Activated CD4-positive, alpha-beta T cell treated with anti-CD3 and anti-CD28 coated beads for 24 hours (primary cell): Measurements from ENCODE around the gene RFPL4AL1.
"Not testable (repeated sequence)": the region's sequence is repeated elsewhere in the genome, so short reads cannot be mapped to it uniquely, and the experiment has no call there.

Experiments
- DNase-seq, 2 donors: peaks; one replicate each; pipeline ENCODE4 v3.0.0-alpha.2; 2020; ENCODE audit warnings: low read depth in 2 of 2

The RFPL4AL1 gene

DNA sequence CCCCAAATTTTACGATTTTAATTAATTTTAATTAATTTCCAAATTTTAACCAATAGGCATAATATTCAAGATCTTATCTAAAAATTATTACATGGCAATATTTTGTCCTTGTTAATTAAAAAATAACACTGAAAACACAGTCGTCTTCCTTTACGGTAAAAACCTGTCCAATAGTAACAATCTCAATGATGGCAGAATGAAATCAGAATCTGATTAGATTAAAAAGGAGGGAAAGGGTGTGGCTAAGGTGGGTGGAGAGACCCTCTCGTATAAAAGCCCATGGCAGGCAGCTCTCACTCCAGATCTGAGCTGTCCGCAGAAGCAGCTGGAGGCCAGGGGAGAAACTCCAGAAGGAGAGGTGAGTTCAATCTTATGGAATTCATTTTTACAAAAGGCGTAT lies at the start of gene RFPL4AL1:
RFPL4AL1 (plus strand) TSS at position 301 of the 400 bp plus-strand sequence. CDS start 2,687 bp downstream, outside the sequence.
- DNase-seq = not testable (repeated sequence)

DNA sequence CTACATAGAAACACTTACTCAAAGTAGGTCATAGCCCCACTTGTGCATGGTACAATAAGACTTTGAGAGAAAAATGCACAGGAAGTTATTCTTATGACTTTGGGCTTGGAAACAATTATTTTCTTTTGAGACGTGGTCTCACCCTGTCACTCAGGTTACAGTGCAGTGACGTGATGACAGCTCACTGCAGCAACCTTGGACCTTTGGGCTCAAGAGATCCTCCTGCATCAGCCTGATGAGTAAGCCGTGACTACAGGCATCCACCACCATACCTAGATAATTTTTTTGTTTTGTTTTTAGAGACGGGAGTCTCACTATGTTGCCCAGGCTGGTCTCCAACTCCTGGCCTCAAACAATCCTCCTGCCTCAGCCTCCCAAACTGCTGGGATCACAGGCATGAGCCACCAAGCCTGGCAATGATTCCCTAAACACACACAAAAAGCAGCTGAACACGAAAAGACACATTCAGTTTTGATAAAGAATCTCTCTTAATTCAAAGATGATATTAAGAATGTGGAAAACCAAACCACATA lies 48.6 kb upstream of the RFPL4AL1 start:
- no peak for DNase-seq

DNA sequence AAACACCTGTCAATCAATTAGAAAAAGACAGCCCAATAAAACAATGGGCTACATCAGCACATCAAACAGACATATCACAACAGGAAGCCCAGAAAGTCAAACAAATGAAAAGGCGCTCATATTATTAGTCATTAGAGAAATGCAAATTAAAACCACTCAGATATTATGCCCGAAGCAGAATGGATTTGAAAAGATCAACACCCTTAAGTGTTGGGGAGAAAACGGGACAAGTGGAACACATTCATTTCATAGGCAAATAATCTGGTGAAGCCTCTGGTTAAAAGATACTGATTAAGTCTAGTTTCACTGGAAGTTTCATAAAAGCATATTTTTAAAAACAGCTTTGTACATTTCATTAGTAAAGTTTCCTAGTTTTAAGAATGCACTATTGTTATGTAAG lies 48.1 kb upstream of the RFPL4AL1 start:
- no peak for DNase-seq

DNA sequence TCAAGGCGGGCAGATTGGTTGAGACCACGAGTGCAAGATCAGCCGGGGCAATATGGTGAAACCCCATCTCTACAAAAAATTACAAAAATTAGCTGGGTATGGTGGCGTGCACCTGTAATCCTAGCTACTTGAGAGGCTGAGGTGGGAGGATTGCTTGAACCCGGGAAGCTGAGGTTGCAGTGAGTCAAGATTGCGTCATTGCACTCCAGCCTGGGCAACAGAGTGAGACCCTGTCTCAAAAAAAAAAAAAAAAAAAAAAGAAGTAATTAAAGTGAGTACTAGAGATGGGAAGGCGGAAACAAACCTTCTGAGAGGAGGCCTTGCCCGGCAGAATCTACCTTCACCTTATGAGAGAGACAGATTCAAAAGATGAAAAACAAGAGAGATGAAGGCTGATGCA lies 45.4 kb upstream of the RFPL4AL1 start:
- no peak for DNase-seq

DNA sequence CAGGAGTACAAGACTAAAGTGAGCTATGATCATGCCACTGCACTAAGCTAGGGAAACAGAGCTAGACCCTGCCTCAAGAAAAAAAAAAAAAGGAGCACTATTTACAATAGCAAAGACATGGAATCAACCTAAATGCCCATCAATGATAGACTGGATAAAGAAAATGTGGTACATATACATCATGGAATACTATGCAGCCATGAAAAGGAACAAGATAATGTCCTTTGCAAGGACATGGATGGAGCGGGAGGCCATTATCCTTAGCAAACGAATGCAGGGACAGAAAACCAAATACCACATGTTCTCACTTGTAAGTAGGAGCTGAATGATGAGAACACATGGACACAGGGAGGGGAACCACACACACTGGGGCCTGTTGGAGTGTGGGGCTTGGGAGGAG lies 38.5 kb upstream of the RFPL4AL1 start:
- not testable (repeated sequence) for DNase-seq

DNA sequence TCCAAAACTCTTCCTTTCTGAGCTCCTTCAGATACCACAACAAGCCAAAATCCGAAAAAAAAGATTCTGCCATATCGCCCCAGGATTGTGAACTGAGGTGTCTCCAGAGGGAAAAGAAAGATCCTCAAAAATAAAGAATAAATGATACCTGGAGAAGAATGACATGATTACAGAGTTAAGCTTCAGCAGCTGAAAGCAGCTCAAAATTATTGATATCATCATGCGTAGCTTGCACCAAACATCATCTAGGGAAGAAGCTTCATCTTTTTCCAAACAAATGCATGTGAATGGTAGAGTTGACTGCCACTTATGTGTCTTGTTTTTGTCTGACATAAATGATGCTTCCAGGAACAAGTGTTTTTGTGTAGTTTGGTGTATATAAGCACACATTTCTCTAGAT lies 30.6 kb upstream of the RFPL4AL1 start, which contains the start of gene NLRP9:
NLRP9 (minus strand) TSS at position 101 of the 400 bp plus-strand sequence; CDS start at position 73, 28 bp downstream.
- no peak for DNase-seq

DNA sequence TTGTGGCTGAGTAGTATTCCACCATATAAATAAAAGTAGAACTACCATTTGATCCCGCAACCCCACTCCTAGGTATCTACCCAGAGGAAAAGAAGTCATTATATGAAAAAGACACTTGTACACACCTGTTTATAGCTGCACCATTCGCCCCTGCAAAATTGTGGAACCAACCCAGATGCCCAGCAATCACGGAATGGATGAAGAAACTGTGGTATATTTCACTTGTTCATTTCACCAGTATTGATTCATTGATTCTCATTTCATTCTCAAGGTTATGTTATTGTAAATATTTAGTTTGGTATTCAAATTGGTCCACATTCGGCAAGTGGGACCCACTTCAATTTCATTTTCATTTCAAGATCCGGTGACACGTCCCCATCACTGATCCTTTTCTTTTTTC lies 18.2 kb upstream of the RFPL4AL1 start:
- no peak for DNase-seq

DNA sequence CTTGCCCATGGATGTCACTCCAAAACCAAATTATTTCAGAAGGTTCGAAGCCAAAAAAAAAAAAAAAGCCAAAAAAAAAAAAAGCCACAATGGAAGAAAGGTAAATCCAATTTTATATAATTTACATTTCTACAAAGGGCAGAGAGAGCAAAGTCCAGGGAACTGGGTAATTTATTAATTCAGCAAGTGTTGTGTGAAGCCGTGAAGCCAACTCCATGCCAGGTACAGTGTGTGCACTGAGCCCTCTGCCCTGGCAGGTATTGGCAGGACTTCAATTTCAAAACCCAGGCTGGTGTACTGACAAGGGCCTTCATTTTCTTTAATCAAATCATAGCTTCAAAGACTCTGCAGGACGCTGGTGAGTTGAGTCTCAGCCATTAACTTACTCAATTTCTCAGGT lies 15.5 kb upstream of the RFPL4AL1 start:
- DNase-seq = no peak

DNA sequence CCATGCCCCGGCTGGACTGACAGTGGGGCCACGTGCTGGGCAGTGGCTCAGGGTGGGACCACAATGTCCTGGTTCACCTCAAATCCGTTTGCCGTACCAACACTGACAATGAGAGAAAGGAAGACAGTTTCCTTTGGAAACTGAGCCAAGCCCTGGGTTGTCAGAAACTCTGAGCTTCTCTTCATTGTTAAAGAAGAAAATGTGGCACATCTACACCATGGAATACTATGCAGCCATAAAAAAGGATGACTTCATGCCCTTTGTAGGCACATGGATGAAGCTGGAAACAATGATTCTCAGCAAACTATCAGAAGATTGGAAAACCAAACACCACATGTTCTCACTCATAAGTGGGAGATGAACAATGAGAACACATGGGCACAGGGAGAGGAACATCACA lies 12.1 kb upstream of the RFPL4AL1 start:
- DNase-seq = not testable (repeated sequence)

DNA sequence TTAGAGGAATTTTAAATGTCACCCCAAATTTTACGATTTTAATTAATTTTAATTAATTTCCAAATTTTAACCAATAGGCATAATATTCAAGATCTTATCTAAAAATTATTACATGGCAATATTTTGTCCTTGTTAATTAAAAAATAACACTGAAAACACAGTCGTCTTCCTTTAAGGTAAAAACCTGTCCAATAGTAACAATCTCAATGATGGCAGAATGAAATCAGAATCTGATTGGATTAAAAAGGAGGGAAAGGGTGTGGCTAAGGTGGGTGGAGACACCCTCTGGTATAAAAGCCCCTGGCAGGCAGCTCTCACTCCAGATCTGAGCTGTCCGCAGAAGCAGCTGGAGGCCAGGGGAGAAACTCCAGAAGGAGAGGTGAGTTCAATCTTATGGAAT lies 10.1 kb upstream of the RFPL4AL1 start, which contains the start of gene RFPL4A:
RFPL4A (plus strand) TSS at position 301 of the 400 bp plus-strand sequence. CDS start 2,704 bp downstream, outside the sequence.
- DNase-seq = not testable (repeated sequence)

DNA sequence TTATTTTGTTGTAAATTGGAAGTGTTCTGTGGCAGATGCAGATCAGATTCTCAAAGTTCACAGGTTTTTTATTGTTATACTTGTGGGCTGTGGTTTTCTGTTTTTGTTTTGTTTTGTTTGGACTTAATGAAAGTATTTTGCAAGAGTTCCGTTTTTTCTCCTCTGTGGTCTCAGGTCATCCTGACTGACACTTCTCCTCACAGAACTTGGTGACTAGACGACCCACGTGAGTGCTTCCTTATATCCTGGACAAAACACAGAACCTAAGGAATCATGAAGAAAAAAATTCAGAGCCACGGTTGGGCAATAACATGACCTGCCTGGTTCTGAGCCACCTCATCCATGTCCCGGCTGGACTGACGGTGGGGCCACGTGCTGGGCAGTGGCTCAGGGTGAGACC lies 2.5 kb upstream of the RFPL4AL1 start:
- DNase-seq = no peak

DNA sequence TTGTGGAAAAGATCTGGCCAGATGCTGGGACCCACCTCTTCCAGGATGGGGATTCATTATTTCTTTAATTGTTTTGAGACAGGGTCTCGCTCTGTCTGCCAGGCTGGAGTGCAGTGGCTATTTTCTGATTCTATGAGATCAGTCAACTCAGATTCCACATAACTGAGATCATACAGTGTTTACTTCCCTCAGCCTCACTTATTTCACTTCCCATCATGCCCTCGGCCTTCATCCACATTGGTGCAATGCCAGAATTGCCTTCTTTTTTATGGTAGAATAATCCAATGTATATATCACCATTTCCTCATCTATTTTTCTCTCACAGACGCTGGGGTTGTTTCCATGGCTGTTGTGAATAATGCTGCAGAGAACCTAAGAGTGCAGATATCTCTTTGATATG lies 714 bp downstream of the RFPL4AL1 start:
- not testable (repeated sequence) for DNase-seq

DNA sequence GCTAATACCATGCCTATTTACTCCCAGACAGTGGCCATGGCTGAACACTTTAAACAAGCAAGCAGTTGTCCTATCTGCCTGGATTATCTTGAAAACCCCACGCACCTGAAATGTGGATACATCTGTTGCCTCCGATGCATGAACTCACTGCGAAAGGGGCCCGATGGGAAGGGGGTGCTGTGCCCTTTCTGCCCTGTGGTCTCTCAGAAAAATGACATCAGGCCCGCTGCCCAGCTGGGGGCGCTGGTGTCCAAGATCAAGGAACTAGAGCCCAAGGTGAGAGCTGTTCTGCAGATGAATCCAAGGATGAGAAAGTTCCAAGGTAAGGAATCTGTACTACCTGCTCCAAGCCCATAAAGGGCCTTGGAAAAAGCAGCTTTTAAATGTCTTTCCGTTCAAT lies 8.6 kb downstream of the RFPL4AL1 start:
- no peak for DNase-seq

DNA sequence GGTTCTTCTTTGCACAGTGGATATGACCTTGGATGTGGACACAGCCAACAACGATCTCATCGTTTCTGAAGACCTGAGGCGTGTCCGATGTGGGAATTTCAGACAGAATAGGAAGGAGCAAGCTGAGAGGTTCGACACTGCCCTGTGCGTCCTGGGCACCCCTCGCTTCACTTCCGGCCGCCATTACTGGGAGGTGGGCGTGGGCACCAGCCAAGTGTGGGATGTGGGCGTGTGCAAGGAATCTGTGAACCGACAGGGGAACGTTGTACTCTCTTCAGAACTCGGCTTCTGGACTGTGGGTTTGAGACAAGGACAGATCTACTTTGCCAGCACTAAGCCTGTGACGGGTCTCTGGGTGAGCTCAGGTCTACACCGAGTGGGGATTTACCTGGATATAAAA lies 9.4 kb downstream of the RFPL4AL1 start:
- no peak for DNase-seq

DNA sequence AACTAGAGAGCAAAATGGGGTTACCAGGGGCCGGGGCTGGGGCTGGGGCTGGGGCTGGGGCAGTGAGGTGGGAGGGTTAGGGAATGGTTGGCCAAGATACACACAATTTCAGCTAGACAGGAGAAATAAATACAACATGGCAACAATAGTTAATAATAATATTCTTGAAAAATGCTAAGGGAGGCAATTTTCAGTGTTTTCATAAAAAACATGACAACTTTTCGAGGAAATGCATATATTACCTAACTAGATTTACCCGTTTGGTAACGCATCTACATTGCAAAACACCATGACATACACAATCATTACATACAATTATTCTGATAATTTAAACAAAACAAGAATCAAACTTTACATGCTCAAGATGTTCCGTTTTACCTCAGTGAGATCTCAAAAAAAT lies 12.2 kb downstream of the RFPL4AL1 start:
- DNase-seq = no peak

DNA sequence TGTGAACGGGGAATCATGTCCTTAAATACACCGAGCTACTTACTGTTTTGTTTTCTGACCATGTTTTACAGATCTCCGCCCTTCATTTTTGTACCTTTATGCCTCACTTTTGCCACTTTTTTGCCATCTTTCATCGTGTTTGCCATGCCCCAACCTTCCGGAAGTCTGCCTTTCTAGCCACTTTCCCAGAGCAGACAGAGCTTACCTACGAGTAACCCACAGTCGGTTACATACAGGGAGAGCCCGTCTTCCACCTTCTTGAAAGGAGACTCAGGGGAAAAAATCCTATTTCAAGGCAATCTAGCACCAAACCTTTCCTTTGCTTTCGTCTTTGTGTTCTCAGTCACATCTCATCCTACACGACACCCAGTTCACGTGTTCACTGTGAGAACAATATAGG lies 26.1 kb downstream of the RFPL4AL1 start:
- no peak for DNase-seq

DNA sequence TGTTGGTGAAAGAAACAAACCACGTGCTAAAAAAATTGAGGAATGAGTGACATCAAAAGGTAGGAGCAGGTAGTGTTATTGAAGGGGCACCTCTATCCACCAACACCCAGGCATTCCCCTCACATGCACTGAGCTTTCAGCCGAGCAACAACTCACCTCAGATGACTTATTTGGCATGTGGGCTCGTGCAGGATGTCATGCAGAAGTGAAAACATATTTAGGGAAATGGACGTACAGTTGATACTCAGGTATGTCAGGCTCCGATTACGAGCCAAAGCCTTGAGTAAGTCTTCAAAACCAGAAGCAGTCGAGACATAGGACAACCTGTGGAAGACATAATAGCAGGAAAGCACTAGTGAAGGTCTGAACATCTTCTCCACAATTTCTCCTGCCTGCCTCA lies 32.5 kb downstream of the RFPL4AL1 start:
- DNase-seq = no peak

DNA sequence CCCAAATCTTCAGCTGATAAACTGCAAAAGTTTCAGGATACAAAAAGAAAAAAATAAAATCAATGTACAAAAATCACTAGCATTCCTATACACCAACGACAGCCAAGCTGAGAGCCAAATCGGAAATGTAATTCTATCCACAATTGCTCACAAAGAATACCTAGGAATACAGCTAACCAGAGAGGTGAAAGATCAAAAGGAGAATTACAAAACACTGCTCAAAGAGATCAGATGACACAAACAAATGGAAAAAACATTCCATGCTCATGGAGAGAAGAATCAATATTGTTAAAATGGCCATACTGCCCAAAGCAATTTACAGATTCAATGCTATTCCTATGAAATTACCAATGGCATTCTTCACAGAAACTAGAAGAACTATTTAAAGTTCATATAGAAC lies 33.4 kb downstream of the RFPL4AL1 start:
- DNase-seq = no peak

DNA sequence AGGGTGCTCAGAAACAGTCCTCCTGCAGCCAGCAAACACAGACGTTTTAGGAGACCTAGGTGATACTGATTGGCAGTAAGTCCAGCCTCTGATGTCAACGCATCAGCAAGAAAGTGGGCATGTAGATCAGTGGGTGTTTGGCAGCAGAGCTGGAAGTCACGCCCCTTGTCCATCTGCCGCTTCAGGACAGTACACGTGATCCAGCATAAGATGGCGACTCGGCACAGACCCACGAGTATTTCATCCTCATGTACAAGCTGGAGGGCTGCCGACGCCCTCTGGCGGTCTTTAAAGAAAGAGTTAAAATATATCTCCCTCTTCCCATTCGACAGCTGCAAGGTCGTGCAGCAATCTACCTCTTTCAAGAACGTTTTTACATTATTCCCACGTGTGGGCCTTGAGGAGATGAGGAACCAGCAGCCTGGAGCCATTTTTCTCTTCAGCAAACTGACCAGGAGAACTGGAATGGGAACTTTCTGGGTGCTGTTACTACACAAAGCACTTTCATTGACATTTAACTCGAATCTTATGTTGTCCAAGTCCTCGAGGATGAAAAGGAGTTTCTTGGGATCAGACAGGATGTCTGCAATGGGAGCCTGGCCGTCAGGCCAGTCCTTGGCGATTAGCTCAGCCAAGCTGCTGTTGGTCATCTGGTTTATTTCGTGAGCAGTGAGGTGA lies 40.6 kb downstream of the RFPL4AL1 start:
- peak; percentile 3 to 8 for DNase-seq

DNA sequence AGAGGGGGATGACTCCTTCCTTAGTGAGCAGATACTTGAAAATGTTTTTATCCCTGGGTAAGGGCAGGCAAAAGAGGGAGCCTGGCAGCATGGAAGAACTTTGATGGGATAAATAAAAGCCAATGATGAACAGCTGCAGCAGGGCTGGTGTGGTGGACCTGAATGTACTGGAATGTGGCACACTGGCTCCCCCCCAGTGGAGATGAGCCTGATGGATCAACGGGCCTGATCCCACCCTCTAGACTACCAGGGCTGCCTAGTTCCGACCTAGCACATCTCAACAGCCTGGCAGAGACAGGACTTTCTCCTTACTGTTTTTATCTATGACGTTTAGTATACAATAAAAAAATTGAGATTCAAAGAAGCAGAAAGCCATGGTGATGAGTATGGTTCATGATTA lies 42.4 kb downstream of the RFPL4AL1 start:
- DNase-seq = no peak

DNA sequence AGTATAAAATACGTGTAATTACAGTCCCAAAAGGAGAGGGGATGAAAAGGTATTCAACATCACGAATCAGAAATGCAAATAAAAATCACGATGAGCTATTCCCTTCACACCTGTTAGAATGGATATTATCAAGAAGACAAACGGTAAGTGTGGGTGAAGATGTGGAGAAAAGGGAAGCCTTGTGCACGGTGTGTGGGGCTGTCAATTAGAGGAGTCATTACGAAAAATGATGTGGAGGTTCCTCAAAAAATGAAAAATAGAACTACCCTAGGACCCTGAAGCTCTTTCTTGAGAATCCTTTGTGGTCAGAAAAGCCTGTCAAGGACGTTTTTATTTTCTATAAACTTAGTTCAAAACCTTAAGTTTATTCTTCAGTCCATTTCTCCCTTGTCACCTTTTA lies 43.5 kb downstream of the RFPL4AL1 start:
- DNase-seq = no peak

DNA sequence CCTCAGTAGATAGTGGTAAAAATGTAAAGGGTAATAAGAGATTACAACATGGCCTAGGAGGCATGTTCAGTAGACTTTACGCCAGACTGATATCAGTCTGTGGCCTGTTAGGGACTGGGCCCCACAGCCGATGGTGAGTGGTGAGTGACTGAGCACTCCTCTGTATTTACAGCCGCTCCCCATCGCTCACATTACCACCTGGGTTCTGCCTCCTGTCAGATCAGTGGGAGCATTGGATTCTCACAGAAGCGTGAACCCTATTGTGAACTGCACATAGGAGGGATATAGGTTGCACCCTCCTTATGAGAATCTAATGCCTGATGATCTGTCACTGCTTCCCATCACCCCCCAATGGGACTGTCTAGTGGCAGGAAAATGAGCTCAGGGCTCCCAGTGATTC lies 45.0 kb downstream of the RFPL4AL1 start:
- no peak for DNase-seq

DNA sequence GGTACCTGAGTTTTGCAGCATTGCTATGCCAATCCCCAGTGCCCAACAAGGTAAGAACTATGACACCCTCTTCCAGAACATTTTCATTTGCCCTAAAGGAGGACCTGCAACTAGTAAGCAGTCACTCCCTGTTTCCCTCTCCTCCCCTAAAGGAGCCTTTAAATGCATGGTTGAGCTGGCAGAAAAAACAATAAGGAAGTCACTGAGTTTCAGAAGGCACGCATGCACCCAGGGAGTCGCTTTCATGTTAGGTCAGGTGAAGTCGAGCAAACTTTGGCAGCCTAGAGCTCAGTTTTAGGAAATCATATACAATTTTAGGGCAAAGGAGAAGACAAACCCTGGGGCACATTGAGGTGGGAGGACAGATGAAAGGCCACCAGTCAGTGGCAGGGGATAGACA lies 51.1 kb downstream of the RFPL4AL1 start:
- DNase-seq = no peak
